ENCODE measurements around the gene COQ8A.

Gene COQ8A

GRCh38 chr1:226976276-226976977 lies 36.3 kb downstream of the COQ8A start:
- H3K27me3 ChIP-seq (ENCODE audit: insufficient read depth, low read length): no peaks in the 10 kb centered on the region
- H2AFZ ChIP-seq (ENCODE audit: low read length): no peak overlapping the region
- H3K9me3 ChIP-seq (ENCODE audit: low read length): no peaks in the 10 kb centered on the region
- H3K4me3 ChIP-seq (ENCODE audit: low read depth, low read length, poor library complexity, severe bottlenecking): no peak overlapping the region
- no peaks in the 10 kb centered on the region for H3K4me1 ChIP-seq (ENCODE audit: insufficient read depth, low read length, severe bottlenecking)
- H3K36me3 ChIP-seq (ENCODE audit: insufficient read depth, low read length): no peaks in the 10 kb centered on the region
- H3K4me2 ChIP-seq (ENCODE audit: low read length): no peak overlapping the region
- H3K79me2 ChIP-seq (ENCODE audit: insufficient read depth, low read length): no peaks in the 10 kb centered on the region
- no peak overlapping the region for H3K9ac ChIP-seq (ENCODE audit: low read length)
- no peaks in the 10 kb centered on the region for H3F3A ChIP-seq (ENCODE audit: insufficient read depth, low read length)
- no peaks in the 10 kb centered on the region for H4K20me1 ChIP-seq (ENCODE audit: insufficient read depth, low read length)
- H3K27ac ChIP-seq (ENCODE audit: low read depth, low read length, poor library complexity, severe bottlenecking): no peak overlapping the region
- no peak for TF ChIP-seq CTCF (IDR thresholded peaks at IDR 0.05; ENCODE audit: low read length)
- no peak for TF ChIP-seq EZH2 (IDR thresholded peaks at IDR 0.05; ENCODE audit: borderline replicate concordance, low read length)
- H3K9me2 ChIP-seq (ENCODE audit: low read depth, low read length): no peaks in the 10 kb centered on the region

GRCh38 chr1:226976978-226977642 lies 37.0 kb downstream of the COQ8A start:
- Histone ChIP-seq H3K9me3 (ENCODE audit: low read length) (no peaks in the 10 kb centered on the region), H3K79me2 (ENCODE audit: insufficient read depth, low read length) (no peaks in the 10 kb centered on the region), H3K4me2 (ENCODE audit: low read length) (no peak overlapping the region), H3K9me2 (ENCODE audit: low read depth, low read length) (no peaks in the 10 kb centered on the region), H3F3A (ENCODE audit: insufficient read depth, low read length) (no peaks in the 10 kb centered on the region), H3K27ac (ENCODE audit: low read depth, low read length, poor library complexity, severe bottlenecking) (no peak overlapping the region), H3K27me3 (ENCODE audit: insufficient read depth, low read length) (no peaks in the 10 kb centered on the region), H3K4me1 (ENCODE audit: insufficient read depth, low read length, severe bottlenecking) (no peaks in the 10 kb centered on the region), H3K4me3 (ENCODE audit: low read depth, low read length, poor library complexity, severe bottlenecking) (no peak overlapping the region), H3K9ac (ENCODE audit: low read length) (no peak overlapping the region), H3K36me3 (ENCODE audit: insufficient read depth, low read length) (no peaks in the 10 kb centered on the region), H4K20me1 (ENCODE audit: insufficient read depth, low read length) (no peaks in the 10 kb centered on the region), H2AFZ (ENCODE audit: low read length) (no peak overlapping the region)
- TF ChIP-seq EZH2 (IDR thresholded peaks at IDR 0.05; ENCODE audit: borderline replicate concordance, low read length) (no peak), CTCF (IDR thresholded peaks at IDR 0.05; ENCODE audit: low read length) (no peak)

GRCh38 chr1:226977643-226978431 lies 37.7 kb downstream of the COQ8A start:
- Histone ChIP-seq H3K27me3 (ENCODE audit: insufficient read depth, low read length) (no peaks in the 10 kb centered on the region), H2AFZ (ENCODE audit: low read length) (no peak overlapping the region), H3K9me2 (ENCODE audit: low read depth, low read length) (no peaks in the 10 kb centered on the region), H3K4me2 (ENCODE audit: low read length) (no peak overlapping the region), H3K4me3 (ENCODE audit: low read depth, low read length, poor library complexity, severe bottlenecking) (no peak overlapping the region), H3K36me3 (ENCODE audit: insufficient read depth, low read length) (no peaks in the 10 kb centered on the region), H3K4me1 (ENCODE audit: insufficient read depth, low read length, severe bottlenecking) (no peaks in the 10 kb centered on the region), H3K27ac (ENCODE audit: low read depth, low read length, poor library complexity, severe bottlenecking) (no peak overlapping the region), H3F3A (ENCODE audit: insufficient read depth, low read length) (no peaks in the 10 kb centered on the region), H3K79me2 (ENCODE audit: insufficient read depth, low read length) (no peaks in the 10 kb centered on the region), H4K20me1 (ENCODE audit: insufficient read depth, low read length) (no peaks in the 10 kb centered on the region), H3K9me3 (ENCODE audit: low read length) (no peaks in the 10 kb centered on the region), H3K9ac (ENCODE audit: low read length) (no peak overlapping the region)
- TF ChIP-seq EZH2 (IDR thresholded peaks at IDR 0.05; ENCODE audit: borderline replicate concordance, low read length) (no peak), CTCF (IDR thresholded peaks at IDR 0.05; ENCODE audit: low read length) (no peak)

Measured in OCI-LY1 (cell line).